ENCODE data around the gene BLTP3B.

The BLTP3B gene

GRCh38 chr12:100151769-100152168 lies 9.1 kb upstream of the BLTP3B start:
- no peak for FAIRE-seq
- no peak for TF ChIP-seq CTCF (IDR thresholded peaks at IDR 0.05; ENCODE audit: insufficient read depth, missing control alignments)
- no peak for DNase-seq (ENCODE audit: insufficient read length, low spot score)

- DNase-seq (ENCODE audit: insufficient read length, low spot score), result no peak
- TF ChIP-seq CTCF (IDR thresholded peaks at IDR 0.05; ENCODE audit: insufficient read depth, missing control alignments), result no peak
- no peak for FAIRE-seq
These were observed 3.6 kb upstream of the BLTP3B start for GRCh38 chr12:100146252-100146651.

GRCh38 chr12:100145643-100146042 lies 3.0 kb upstream of the BLTP3B start:
- no peak for DNase-seq (ENCODE audit: insufficient read length, low spot score)
- FAIRE-seq, result no peak
- no peak for TF ChIP-seq CTCF (IDR thresholded peaks at IDR 0.05; ENCODE audit: insufficient read depth, missing control alignments)

GRCh38 chr12:100141998-100142850 lies 450 bp downstream of the BLTP3B start:
- no peak for DNase-seq (ENCODE audit: insufficient read length, low spot score)
- TF ChIP-seq CTCF (IDR thresholded peaks at IDR 0.05; ENCODE audit: insufficient read depth, missing control alignments), result no peak
- FAIRE-seq, result no peak

GRCh38 chr12:100141666-100141997 lies 1.0 kb downstream of the BLTP3B start:
- FAIRE-seq (no peak), DNase-seq (ENCODE audit: insufficient read length, low spot score) (no peak)
- no peak for TF ChIP-seq CTCF (IDR thresholded peaks at IDR 0.05; ENCODE audit: insufficient read depth, missing control alignments)

- FAIRE-seq (no peak), DNase-seq (ENCODE audit: insufficient read length, low spot score) (no peak)
- TF ChIP-seq CTCF (IDR thresholded peaks at IDR 0.05; ENCODE audit: insufficient read depth, missing control alignments), result no peak
These were observed 3.9 kb downstream of the BLTP3B start for GRCh38 chr12:100138803-100139098.

- FAIRE-seq (no peak), DNase-seq (ENCODE audit: insufficient read length, low spot score) (no peak)
- TF ChIP-seq CTCF (IDR thresholded peaks at IDR 0.05; ENCODE audit: insufficient read depth, missing control alignments), result peak; percentile 34
These were observed 4.4 kb downstream of the BLTP3B start for GRCh38 chr12:100138048-100138802.

Measured in D721Med (cell line).